ENCODE data around the gene HTATIP2. TPM values are rescaled to one million over a fixed set of nuclear protein-coding genes. Genes with fewer than 3 reads are reported as not detected.
"Not testable (repeated sequence)": the region's sequence is repeated elsewhere in the genome, so short reads cannot be mapped to it uniquely, and the experiment has no call there.

Gene HTATIP2
- total RNA-seq, 2 experiments from 2014 or later: 82.1 to 83.4 TPM

GRCh38 chr11:20355221-20356219 is 8.0 kb upstream of the HTATIP2 start:
- ChIA-PET POLR2A (no interaction called here), CTCF (interaction anchor here (0.6 to 9.9 kb wide), 13 partner anchors 8 to 246 kb away, joined by 3 to 173 read pairs (median 6); partner anchors contain the start of gene HTATIP2)
- DNase-seq: peak; percentile 58
- Mint-ChIP-seq H3K4me3 (no peak overlapping the region), H3K27ac (no peak overlapping the region), H3K4me1 (ENCODE audit: low read depth) (peaks cover 10% of the 10 kb centered on the region), H3K9me3 (no peaks in the 10 kb centered on the region), H3K27me3 (no peaks in the 10 kb centered on the region), H3K36me3 (no peaks in the 10 kb centered on the region)
- intact Hi-C loops (cut with micrococcal nuclease): loop anchor here (1.0 to 10.0 kb wide), 2 partner anchors 227 to 401 kb away; no protein-coding TSS in a partner anchor

GRCh38 chr11:20357150-20357549 is 6.4 kb upstream of the HTATIP2 start:
- no peak for DNase-seq
- Mint-ChIP-seq H3K9me3 (no peaks in the 10 kb centered on the region), H3K27ac (no peak overlapping the region), H3K4me1 (ENCODE audit: low read depth) (peaks cover 15% of the 10 kb centered on the region), H3K36me3 (no peaks in the 10 kb centered on the region), H3K27me3 (no peaks in the 10 kb centered on the region), H3K4me3 (no peak overlapping the region)
- POLR2A ChIA-PET: no interaction called here
- CTCF ChIA-PET: interaction anchor here (9.9 kb wide), 1 partner anchor 229 kb away, joined by 173 read pairs; no protein-coding TSS in a partner anchor
- intact Hi-C loops (cut with micrococcal nuclease): loop anchor here (10.0 kb wide), 1 partner anchor 402 kb away; no protein-coding TSS in a partner anchor

- Mint-ChIP-seq H3K27ac (peak overlapping the region; percentile 59), H3K4me3 (peak overlapping the region; percentile 61), H3K36me3 (peaks cover 3% of the 10 kb centered on the region)
Observed at GRCh38 chr11:20360650-20361049, 2.9 kb upstream of the HTATIP2 start.

GRCh38 chr11:20362481-20362880 is 1.0 kb upstream of the HTATIP2 start:
- Mint-ChIP-seq H3K27me3 (no peaks in the 10 kb centered on the region), H3K4me3 (peak overlapping the region; percentile 6), H3K27ac (peak overlapping the region; percentile 81), H3K9me3 (no peaks in the 10 kb centered on the region), H3K4me1 (ENCODE audit: low read depth) (peaks cover 48% of the 10 kb centered on the region), H3K36me3 (peaks cover 14% of the 10 kb centered on the region)
- intact Hi-C loops (cut with micrococcal nuclease): loop anchor here (5.0 to 10.0 kb wide), 3 partner anchors 208 to 640 kb away; no protein-coding TSS in a partner anchor
- DNase-seq: no peak
- CTCF ChIA-PET: interaction anchor here (0.6 to 3.1 kb wide), 3 partner anchors 9 to 186 kb away, joined by 3 to 27 read pairs (median 11); no protein-coding TSS in a partner anchor
- POLR2A ChIA-PET: no interaction called here

More at GRCh38 chr11:20360650-20361049, 2.9 kb upstream of the HTATIP2 start:
- DNase-seq: peak; percentile 40
- POLR2A ChIA-PET: no interaction called here
- intact Hi-C loops (cut with micrococcal nuclease): loop anchor here (5.0 to 10.0 kb wide), 3 partner anchors 206 to 638 kb away; no protein-coding TSS in a partner anchor
- Mint-ChIP-seq H3K27me3 (no peaks in the 10 kb centered on the region), H3K4me1 (ENCODE audit: low read depth) (peaks cover 33% of the 10 kb centered on the region), H3K9me3 (no peaks in the 10 kb centered on the region)
- CTCF ChIA-PET: interaction anchor here (0.6 to 2.1 kb wide), 5 partner anchors 10 to 233 kb away, joined by 3 to 12 read pairs (median 3); no protein-coding TSS in a partner anchor

GRCh38 chr11:20363149-20363499 is 390 bp upstream of the HTATIP2 start:
- H3K9me3 Mint-ChIP-seq: no peaks in the 10 kb centered on the region

GRCh38 chr11:20364341-20364792 is 853 bp downstream of the HTATIP2 start:
- Mint-ChIP-seq H3K4me1 (ENCODE audit: low read depth) (peaks cover 65% of the 10 kb centered on the region), H3K36me3 (peaks cover 25% of the 10 kb centered on the region), H3K27me3 (no peaks in the 10 kb centered on the region), H3K27ac (peak overlapping the region; percentile 84), H3K9me3 (no peaks in the 10 kb centered on the region), H3K4me3 (peak overlapping the region; percentile 80)
- CTCF ChIA-PET: interaction anchor here (1.3 to 3.1 kb wide), 3 partner anchors 11 to 236 kb away, joined by 4 to 27 read pairs (median 11); no protein-coding TSS in a partner anchor
- DNase-seq: no peak
- POLR2A ChIA-PET: interaction anchor here (0.6 to 1.0 kb wide), 2 partner anchors 24 to 209 kb away, joined by 3 to 4 read pairs; no protein-coding TSS in a partner anchor
- intact Hi-C loops (cut with micrococcal nuclease): loop anchor here (5.0 to 10.0 kb wide), 3 partner anchors 210 to 642 kb away; no protein-coding TSS in a partner anchor

More at GRCh38 chr11:20363149-20363499, 390 bp upstream of the HTATIP2 start:
- intact Hi-C loops (cut with micrococcal nuclease): loop anchor here (1.0 to 10.0 kb wide), 4 partner anchors 24 to 641 kb away; partner anchors contain the start of gene PRMT3
- Mint-ChIP-seq H3K27ac (peak overlapping the region; percentile 81), H3K36me3 (peaks cover 15% of the 10 kb centered on the region), H3K4me3 (peak overlapping the region; percentile 76), H3K27me3 (no peaks in the 10 kb centered on the region), H3K4me1 (ENCODE audit: low read depth) (peaks cover 52% of the 10 kb centered on the region)
- CTCF ChIA-PET: interaction anchor here (0.6 to 3.1 kb wide), 3 partner anchors 10 to 187 kb away, joined by 3 to 27 read pairs (median 11); no protein-coding TSS in a partner anchor
- DNase-seq: no peak
- POLR2A ChIA-PET: no interaction called here

- peaks cover 32% of the 10 kb centered on the region for H3K36me3 Mint-ChIP-seq
- H3K9me3 Mint-ChIP-seq, POLR2A ChIA-PET, DNase-seq, H3K27me3 Mint-ChIP-seq: not testable (repeated sequence)
- H3K27ac Mint-ChIP-seq: peak overlapping the region; percentile 19
- peaks cover 72% of the 10 kb centered on the region for H3K4me1 Mint-ChIP-seq (ENCODE audit: low read depth)
- intact Hi-C loops (cut with micrococcal nuclease): loop anchor here (10.0 kb wide), 1 partner anchor 211 kb away; no protein-coding TSS in a partner anchor
- CTCF ChIA-PET: interaction anchor here (1.0 kb wide), 1 partner anchor 10 kb away, joined by 6 read pairs; no protein-coding TSS in a partner anchor
- H3K4me3 Mint-ChIP-seq: peak overlapping the region; percentile 80
Observed at GRCh38 chr11:20365465-20365864, 2.0 kb downstream of the HTATIP2 start.

GRCh38 chr11:20367313-20367948 is 3.9 kb downstream of the HTATIP2 start:
- ChIA-PET CTCF (interaction anchor here (1.7 to 1.9 kb wide), 2 partner anchors 13 to 240 kb away, joined by 4 to 8 read pairs; no protein-coding TSS in a partner anchor), POLR2A (interaction anchor here (1.6 kb wide), 1 partner anchor 23 kb away, joined by 4 read pairs; no protein-coding TSS in a partner anchor)
- no peaks in the 10 kb centered on the region for H3K9me3 Mint-ChIP-seq
- no peaks in the 10 kb centered on the region for H3K27me3 Mint-ChIP-seq
- H3K36me3 Mint-ChIP-seq: peaks cover 41% of the 10 kb centered on the region
- peak overlapping the region; percentile 62 for H3K4me3 Mint-ChIP-seq
- DNase-seq: peak; percentile 84
- intact Hi-C loops (cut with micrococcal nuclease): loop anchor here (1.0 to 10.0 kb wide), 2 partner anchors 20 to 213 kb away; partner anchors contain the start of gene PRMT3
- peak overlapping the region; percentile 87 for H3K27ac Mint-ChIP-seq
- H3K4me1 Mint-ChIP-seq (ENCODE audit: low read depth): peaks cover 59% of the 10 kb centered on the region

GRCh38 chr11:20368438-20368837 is 4.9 kb downstream of the HTATIP2 start:
- H3K27ac Mint-ChIP-seq: peak overlapping the region; percentile 72
- ChIA-PET CTCF (interaction anchor here (1.5 to 1.7 kb wide), 2 partner anchors 14 to 241 kb away, joined by 4 read pairs; no protein-coding TSS in a partner anchor), POLR2A (interaction anchor here (1.8 kb wide), 1 partner anchor 18 kb away, joined by 4 read pairs; no protein-coding TSS in a partner anchor)
- H3K9me3 Mint-ChIP-seq: no peaks in the 10 kb centered on the region
- DNase-seq: no peak
- peaks cover 49% of the 10 kb centered on the region for H3K4me1 Mint-ChIP-seq (ENCODE audit: low read depth)
- no peaks in the 10 kb centered on the region for H3K27me3 Mint-ChIP-seq
- H3K4me3 Mint-ChIP-seq: peak overlapping the region; percentile 33
- peaks cover 48% of the 10 kb centered on the region for H3K36me3 Mint-ChIP-seq
- intact Hi-C loops (cut with micrococcal nuclease): loop anchor here (10.0 kb wide), 1 partner anchor 214 kb away; no protein-coding TSS in a partner anchor

GRCh38 chr11:20369826-20370225 is 6.3 kb downstream of the HTATIP2 start:
- no peak for DNase-seq
- intact Hi-C loops (cut with micrococcal nuclease): loop anchor here (10.0 kb wide), 1 partner anchor 215 kb away; no protein-coding TSS in a partner anchor
- Mint-ChIP-seq H3K4me3 (no peak overlapping the region), H3K36me3 (peaks cover 56% of the 10 kb centered on the region), H3K27me3 (no peaks in the 10 kb centered on the region), H3K27ac (peak overlapping the region; percentile 20), H3K9me3 (no peaks in the 10 kb centered on the region), H3K4me1 (ENCODE audit: low read depth) (peaks cover 61% of the 10 kb centered on the region)
- ChIA-PET CTCF (interaction anchor here (1.0 to 1.5 kb wide), 3 partner anchors 16 to 242 kb away, joined by 3 to 6 read pairs (median 4); no protein-coding TSS in a partner anchor), POLR2A (interaction anchor here (1.8 kb wide), 1 partner anchor 17 kb away, joined by 4 read pairs; no protein-coding TSS in a partner anchor)

All from activated CD4-positive, alpha-beta memory T cell treated with anti-CD3 and anti-CD28 coated beads for 36 hours (primary cell).